ENCODE measurements around the gene GINS1. TPM values are rescaled to one million over a fixed set of nuclear protein-coding genes. Genes with fewer than 3 reads are reported as not detected.
A peak's percentile ranks its signal among the peaks of the same experiment; 100 is the strongest.

The GINS1 gene
- total RNA-seq, 1 donor from 2014 or later = 5.3 TPM

DNA sequence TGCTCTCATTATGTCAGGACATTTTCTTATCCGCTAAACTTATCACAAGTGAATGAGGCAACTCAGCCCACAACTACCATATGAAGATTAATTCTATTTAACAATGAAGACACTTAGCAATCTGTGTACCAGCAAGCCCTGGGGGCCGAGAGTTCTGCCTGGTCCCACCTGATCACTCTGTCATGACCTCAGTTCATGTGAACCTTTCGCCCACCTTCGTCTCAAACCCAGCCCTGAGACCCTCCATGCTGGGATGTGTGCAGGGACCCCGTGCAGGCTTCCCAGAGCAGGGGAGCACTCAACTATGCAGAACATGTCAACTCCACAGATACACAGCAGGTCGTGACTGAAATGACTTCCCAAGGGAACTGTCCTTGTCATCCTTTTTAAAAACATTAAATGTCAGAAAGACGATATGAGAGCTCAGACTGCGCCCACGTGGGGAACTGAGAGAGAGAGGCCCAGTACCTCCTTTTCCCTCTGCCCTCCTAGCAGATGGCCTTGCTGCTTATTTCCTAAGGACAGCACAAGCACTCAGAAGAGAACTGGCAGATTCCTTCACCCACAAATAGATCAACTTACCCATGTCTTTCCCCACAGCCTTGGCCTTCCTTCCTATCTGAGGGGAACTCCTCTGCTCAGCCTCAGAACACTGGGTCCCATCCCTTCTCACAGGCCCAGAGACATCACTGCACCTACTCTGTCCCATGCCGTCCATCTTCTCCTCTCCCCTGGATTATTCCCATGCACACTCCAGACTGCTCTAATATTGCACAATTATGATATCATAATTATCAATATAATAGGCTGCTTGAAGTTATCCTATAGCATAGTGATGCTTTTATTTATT is 28.4 kb upstream of the GINS1 start:
- Mint-ChIP-seq H3K27me3 (ENCODE audit: unreplicated experiment) (no peaks in the 10 kb centered on the region), H3K27ac (ENCODE audit: unreplicated experiment) (peak overlapping the region; percentile 19), H3K4me1 (ENCODE audit: low read depth, unreplicated experiment) (peaks cover 36% of the 10 kb centered on the region), H3K36me3 (ENCODE audit: unreplicated experiment) (peaks cover 9% of the 10 kb centered on the region), H3K4me3 (ENCODE audit: unreplicated experiment) (peak overlapping the region; percentile 55), H3K9me3 (ENCODE audit: unreplicated experiment) (peaks cover 11% of the 10 kb centered on the region)
- no peak for DNase-seq
- TF ChIP-seq, protein P1, sequence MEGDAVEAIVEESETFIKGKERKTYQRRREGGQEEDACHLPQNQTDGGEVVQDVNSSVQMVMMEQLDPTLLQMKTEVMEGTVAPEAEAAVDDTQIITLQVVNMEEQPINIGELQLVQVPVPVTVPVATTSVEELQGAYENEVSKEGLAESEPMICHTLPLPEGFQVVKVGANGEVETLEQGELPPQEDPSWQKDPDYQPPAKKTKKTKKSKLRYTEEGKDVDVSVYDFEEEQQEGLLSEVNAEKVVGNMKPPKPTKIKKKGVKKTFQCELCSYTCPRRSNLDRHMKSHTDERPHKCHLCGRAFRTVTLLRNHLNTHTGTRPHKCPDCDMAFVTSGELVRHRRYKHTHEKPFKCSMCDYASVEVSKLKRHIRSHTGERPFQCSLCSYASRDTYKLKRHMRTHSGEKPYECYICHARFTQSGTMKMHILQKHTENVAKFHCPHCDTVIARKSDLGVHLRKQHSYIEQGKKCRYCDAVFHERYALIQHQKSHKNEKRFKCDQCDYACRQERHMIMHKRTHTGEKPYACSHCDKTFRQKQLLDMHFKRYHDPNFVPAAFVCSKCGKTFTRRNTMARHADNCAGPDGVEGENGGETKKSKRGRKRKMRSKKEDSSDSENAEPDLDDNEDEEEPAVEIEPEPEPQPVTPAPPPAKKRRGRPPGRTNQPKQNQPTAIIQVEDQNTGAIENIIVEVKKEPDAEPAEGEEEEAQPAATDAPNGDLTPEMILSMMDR (IDR thresholded peaks at IDR 0.05; ENCODE audit: partially characterized antibody, unreplicated experiment) = no peak

DNA sequence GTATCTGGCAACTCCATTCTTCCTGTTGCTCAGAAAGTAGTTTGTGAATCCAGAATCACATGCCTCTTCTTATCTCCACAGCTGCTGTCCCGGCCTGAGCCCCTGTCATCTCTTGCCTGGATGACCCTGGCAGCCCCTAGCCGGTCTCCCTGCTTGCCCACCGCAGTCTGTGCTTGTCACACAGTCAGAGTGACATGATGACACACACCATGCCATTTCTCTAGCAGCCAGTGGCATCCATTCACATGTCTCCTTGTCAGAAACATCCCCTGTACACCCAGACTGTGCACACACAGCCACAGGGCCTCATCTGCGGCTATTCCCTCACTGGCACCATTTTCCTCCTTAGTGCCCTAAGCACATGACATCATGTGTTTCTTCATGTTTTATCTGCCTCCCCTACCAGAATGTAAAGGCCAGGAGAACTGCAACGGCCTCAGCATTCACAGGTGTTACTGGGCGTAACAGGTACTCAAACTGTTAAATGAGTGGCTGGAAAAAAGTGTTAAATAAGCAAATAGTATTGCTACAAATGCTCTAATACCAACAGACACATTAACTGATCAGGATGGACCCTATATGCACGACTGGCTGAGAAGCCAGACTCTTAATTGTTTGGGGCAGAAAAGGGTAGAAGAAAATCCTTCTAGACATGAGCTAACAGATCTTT is 26.4 kb upstream of the GINS1 start:
- TF ChIP-seq, protein P1 (IDR thresholded peaks at IDR 0.05; ENCODE audit: partially characterized antibody, unreplicated experiment) = no peak
- Mint-ChIP-seq H3K4me3 (ENCODE audit: unreplicated experiment) (no peak overlapping the region), H3K27ac (ENCODE audit: unreplicated experiment) (no peak overlapping the region), H3K36me3 (ENCODE audit: unreplicated experiment) (peaks cover 6% of the 10 kb centered on the region), H3K4me1 (ENCODE audit: low read depth, unreplicated experiment) (peaks cover 33% of the 10 kb centered on the region), H3K27me3 (ENCODE audit: unreplicated experiment) (no peaks in the 10 kb centered on the region), H3K9me3 (ENCODE audit: unreplicated experiment) (peaks cover 7% of the 10 kb centered on the region)
- DNase-seq = no peak

DNA sequence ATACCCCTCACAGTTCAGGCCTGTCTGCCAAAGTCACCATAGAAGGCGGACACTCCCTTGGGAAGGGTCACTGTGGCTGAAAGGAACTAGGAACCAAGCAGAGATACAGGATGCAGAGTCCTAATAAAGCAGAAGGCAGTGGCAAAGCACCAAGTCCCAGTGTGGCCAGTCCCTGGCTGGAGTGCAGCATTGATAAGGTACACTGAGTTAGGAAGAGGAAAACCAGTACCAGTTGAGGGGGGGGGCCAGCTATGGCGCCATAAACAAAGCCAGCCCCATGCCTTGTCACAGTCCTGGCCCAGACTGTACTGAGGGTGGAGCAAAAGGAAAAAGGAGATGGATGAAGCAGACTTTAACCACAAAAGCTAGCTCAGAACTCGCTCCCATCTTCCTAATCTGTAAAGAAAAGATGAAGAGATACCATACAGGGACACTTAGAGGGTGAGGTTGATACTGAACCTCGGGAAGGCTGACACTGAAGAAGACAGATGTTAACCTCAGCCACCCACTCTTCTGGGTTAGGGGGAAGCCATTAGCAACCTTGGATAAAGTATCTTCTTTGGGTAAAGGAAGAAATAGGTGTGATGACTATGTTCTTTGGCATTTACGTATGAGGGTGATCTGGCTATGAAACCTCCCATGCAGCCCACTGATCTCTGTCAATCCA is 24.6 kb upstream of the GINS1 start:
- no peak overlapping the region for H3K27ac Mint-ChIP-seq (ENCODE audit: unreplicated experiment)
- DNase-seq = no peak
- H3K27me3 Mint-ChIP-seq (ENCODE audit: unreplicated experiment) = peaks cover 2% of the 10 kb centered on the region
- peaks cover 33% of the 10 kb centered on the region for H3K4me1 Mint-ChIP-seq (ENCODE audit: low read depth, unreplicated experiment)
- TF ChIP-seq, protein P1 (IDR thresholded peaks at IDR 0.05; ENCODE audit: partially characterized antibody, unreplicated experiment) = no peak
- H3K9me3 Mint-ChIP-seq (ENCODE audit: unreplicated experiment) = peaks cover 7% of the 10 kb centered on the region
- peaks cover 6% of the 10 kb centered on the region for H3K36me3 Mint-ChIP-seq (ENCODE audit: unreplicated experiment)
- H3K4me3 Mint-ChIP-seq (ENCODE audit: unreplicated experiment) = no peak overlapping the region

DNA sequence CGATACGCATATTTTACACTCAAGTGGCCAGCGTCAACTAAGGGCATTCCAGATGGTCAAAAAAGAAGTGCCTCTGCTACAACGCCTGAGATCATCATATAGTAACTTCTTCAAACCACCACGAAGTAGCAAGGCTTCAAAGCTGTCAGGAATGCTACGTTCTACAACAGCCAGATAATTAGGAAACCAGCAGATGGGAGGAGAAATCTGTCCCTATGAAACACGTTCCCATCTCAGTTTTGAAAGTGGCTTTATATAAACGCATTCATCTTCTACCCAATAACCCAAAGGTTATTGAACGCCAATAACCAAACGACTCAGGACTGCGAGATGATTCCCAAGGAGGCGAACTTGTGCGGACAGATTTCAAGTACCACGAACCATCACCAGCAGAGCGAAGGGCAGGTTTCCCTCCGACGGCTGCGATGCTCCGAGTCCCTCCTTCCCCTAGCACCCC is 18.0 kb upstream of the GINS1 start:
- Mint-ChIP-seq H3K27me3 (ENCODE audit: unreplicated experiment) (peaks cover 9% of the 10 kb centered on the region), H3K4me3 (ENCODE audit: unreplicated experiment) (peak overlapping the region; percentile 91)

More for the DNA sequence above, 18.0 kb upstream of the GINS1 start:
- Mint-ChIP-seq H3K4me1 (ENCODE audit: low read depth, unreplicated experiment) (peaks cover 10% of the 10 kb centered on the region), H3K36me3 (ENCODE audit: unreplicated experiment) (peaks cover 4% of the 10 kb centered on the region), H3K9me3 (ENCODE audit: unreplicated experiment) (peaks cover 10% of the 10 kb centered on the region), H3K27ac (ENCODE audit: unreplicated experiment) (peak overlapping the region; percentile 83)
- TF ChIP-seq, protein P1 (IDR thresholded peaks at IDR 0.05; ENCODE audit: partially characterized antibody, unreplicated experiment) = no peak
- no peak for DNase-seq

Data from glutamatergic neuron (in vitro differentiated cells).